Measurements from ENCODE around the gene EHD3.

EHD3 gene

DNA sequence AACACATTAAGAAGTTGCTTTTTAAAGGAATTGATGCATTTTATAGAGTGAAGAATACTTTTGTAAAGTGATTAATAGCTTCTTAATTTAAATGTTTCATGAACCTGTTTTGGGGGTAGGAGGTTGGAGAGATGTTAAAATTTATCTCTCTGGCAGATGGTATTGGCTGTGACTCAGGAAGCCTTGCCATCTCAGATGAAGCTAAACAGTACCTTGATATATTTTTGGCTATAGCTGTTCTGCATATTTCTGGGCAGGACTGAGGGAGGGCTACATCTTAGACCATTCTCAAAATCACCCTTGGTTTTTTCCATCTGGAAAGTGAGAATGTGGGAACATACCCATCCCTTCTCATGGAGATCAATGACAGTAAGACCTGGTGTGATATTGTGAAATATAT is 30.0 kb upstream of the EHD3 start:
- H4K20me1 ChIP-seq (ENCODE audit: low read depth, low read length): no peaks in the 10 kb centered on the region
- no peaks in the 10 kb centered on the region for H3K9me2 ChIP-seq (replicated peaks; ENCODE audit: insufficient read depth, low read length)
- H3K36me3 ChIP-seq (ENCODE audit: low read length): no peaks in the 10 kb centered on the region
- TF ChIP-seq, protein P1, sequence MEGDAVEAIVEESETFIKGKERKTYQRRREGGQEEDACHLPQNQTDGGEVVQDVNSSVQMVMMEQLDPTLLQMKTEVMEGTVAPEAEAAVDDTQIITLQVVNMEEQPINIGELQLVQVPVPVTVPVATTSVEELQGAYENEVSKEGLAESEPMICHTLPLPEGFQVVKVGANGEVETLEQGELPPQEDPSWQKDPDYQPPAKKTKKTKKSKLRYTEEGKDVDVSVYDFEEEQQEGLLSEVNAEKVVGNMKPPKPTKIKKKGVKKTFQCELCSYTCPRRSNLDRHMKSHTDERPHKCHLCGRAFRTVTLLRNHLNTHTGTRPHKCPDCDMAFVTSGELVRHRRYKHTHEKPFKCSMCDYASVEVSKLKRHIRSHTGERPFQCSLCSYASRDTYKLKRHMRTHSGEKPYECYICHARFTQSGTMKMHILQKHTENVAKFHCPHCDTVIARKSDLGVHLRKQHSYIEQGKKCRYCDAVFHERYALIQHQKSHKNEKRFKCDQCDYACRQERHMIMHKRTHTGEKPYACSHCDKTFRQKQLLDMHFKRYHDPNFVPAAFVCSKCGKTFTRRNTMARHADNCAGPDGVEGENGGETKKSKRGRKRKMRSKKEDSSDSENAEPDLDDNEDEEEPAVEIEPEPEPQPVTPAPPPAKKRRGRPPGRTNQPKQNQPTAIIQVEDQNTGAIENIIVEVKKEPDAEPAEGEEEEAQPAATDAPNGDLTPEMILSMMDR (IDR thresholded peaks at IDR 0.05; ENCODE audit: insufficient read depth, low read length, poor library complexity, severe bottlenecking): no peak
- no peak for TF ChIP-seq EZH2phosphoT487 (conservative IDR thresholded peaks at IDR 0.05; ENCODE audit: low read length)
- no peaks in the 10 kb centered on the region for H3F3A ChIP-seq (ENCODE audit: insufficient read depth)
- no peak overlapping the region for H3K27ac ChIP-seq (ENCODE audit: low read depth, low read length)
- H3K79me2 ChIP-seq (ENCODE audit: insufficient read depth, low read length): no peaks in the 10 kb centered on the region
- H3K9me3 ChIP-seq (ENCODE audit: insufficient read depth, low read length): no peaks in the 10 kb centered on the region
- no peak overlapping the region for H3K4me3 ChIP-seq (ENCODE audit: insufficient read depth, low read length, poor library complexity, severe bottlenecking)
- no peaks in the 10 kb centered on the region for H3K27me3 ChIP-seq (ENCODE audit: low read length)
- H2AFZ ChIP-seq (ENCODE audit: low read depth, low read length, severe bottlenecking): no peak overlapping the region
- no peak overlapping the region for H3K9ac ChIP-seq (ENCODE audit: low read length)
- no peak overlapping the region for H3K4me2 ChIP-seq (ENCODE audit: low read depth, low read length, poor library complexity, severe bottlenecking)

DNA sequence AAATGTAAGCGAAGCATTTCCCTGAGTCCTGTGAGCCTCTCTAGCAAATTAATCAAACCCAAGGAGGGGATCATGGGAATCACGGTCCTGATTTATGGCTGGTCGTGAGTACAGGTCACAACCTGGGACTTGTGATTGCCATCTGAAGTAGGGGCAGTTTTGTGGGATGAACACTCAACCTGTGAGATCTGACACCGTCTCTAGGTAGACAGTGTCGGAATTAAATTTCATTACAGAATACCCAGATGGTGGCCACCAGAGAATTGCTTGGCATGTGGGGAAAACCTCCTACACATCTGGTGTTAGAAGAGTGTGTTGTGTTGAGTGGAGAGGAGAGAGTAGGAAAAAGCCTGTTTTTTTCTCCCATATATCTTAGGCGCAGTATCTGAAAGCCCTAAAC is 29.2 kb upstream of the EHD3 start:
- Histone ChIP-seq H3K9ac (ENCODE audit: low read length) (no peak overlapping the region), H3K27ac (ENCODE audit: low read depth, low read length) (no peak overlapping the region), H3K36me3 (ENCODE audit: low read length) (no peaks in the 10 kb centered on the region), H3K27me3 (ENCODE audit: low read length) (no peaks in the 10 kb centered on the region), H2AFZ (ENCODE audit: low read depth, low read length, severe bottlenecking) (no peak overlapping the region), H3K4me3 (ENCODE audit: insufficient read depth, low read length, poor library complexity, severe bottlenecking) (no peak overlapping the region), H3K9me3 (ENCODE audit: insufficient read depth, low read length) (no peaks in the 10 kb centered on the region), H3K9me2 (replicated peaks; ENCODE audit: insufficient read depth, low read length) (no peaks in the 10 kb centered on the region), H3K4me2 (ENCODE audit: low read depth, low read length, poor library complexity, severe bottlenecking) (no peak overlapping the region), H3F3A (ENCODE audit: insufficient read depth) (no peaks in the 10 kb centered on the region), H4K20me1 (ENCODE audit: low read depth, low read length) (no peaks in the 10 kb centered on the region), H3K79me2 (ENCODE audit: insufficient read depth, low read length) (no peaks in the 10 kb centered on the region)
- no peak for TF ChIP-seq EZH2phosphoT487 (conservative IDR thresholded peaks at IDR 0.05; ENCODE audit: low read length)
- TF ChIP-seq, protein P1 (IDR thresholded peaks at IDR 0.05; ENCODE audit: insufficient read depth, low read length, poor library complexity, severe bottlenecking): no peak

DNA sequence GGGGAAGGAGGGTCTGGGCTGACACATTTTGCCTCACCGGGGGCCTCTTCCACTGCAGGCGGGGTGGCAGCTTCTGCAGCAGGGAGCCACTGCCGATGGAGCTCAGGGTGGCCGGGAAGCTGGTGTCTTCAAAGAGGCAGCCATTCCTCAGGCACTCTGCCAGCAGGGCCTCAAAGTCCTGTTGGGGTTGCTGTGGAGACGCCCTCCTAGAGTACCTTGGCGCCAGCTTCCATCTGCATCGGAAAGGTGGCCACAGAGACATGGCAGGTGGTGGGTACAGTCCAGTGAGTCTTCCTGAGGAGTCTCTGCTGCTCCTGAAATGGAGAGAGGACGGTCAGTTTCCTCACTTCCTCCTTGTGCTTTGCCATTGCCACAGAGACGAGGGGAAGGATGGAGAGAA is 28.8 kb upstream of the EHD3 start:
- H3K36me3 ChIP-seq (ENCODE audit: low read length): no peaks in the 10 kb centered on the region
- H3K9me2 ChIP-seq (replicated peaks; ENCODE audit: insufficient read depth, low read length): no peaks in the 10 kb centered on the region
- no peaks in the 10 kb centered on the region for H3K79me2 ChIP-seq (ENCODE audit: insufficient read depth, low read length)
- no peaks in the 10 kb centered on the region for H4K20me1 ChIP-seq (ENCODE audit: low read depth, low read length)
- H3K4me2 ChIP-seq (ENCODE audit: low read depth, low read length, poor library complexity, severe bottlenecking): no peak overlapping the region
- H3K4me3 ChIP-seq (ENCODE audit: insufficient read depth, low read length, poor library complexity, severe bottlenecking): no peak overlapping the region
- no peak overlapping the region for H3K27ac ChIP-seq (ENCODE audit: low read depth, low read length)
- H3K27me3 ChIP-seq (ENCODE audit: low read length): no peaks in the 10 kb centered on the region
- no peak for TF ChIP-seq EZH2phosphoT487 (conservative IDR thresholded peaks at IDR 0.05; ENCODE audit: low read length)
- TF ChIP-seq, protein P1 (IDR thresholded peaks at IDR 0.05; ENCODE audit: insufficient read depth, low read length, poor library complexity, severe bottlenecking): no peak
- H3F3A ChIP-seq (ENCODE audit: insufficient read depth): no peaks in the 10 kb centered on the region
- no peaks in the 10 kb centered on the region for H3K9me3 ChIP-seq (ENCODE audit: insufficient read depth, low read length)
- no peak overlapping the region for H2AFZ ChIP-seq (ENCODE audit: low read depth, low read length, severe bottlenecking)
- no peak overlapping the region for H3K9ac ChIP-seq (ENCODE audit: low read length)

Measured in SU-DHL-6 (cell line).